Erythroblast (primary cell): ENCODE data around the gene CTNND2.

ENCODE experiments used
- GATA1 ChIP-seq: IDR thresholded peaks from 2 replicates; pipeline ENCODE4 v1.6.1; 2011; ENCODE audit warnings: low read depth, mild to moderate bottlenecking, control low read depth, low read length, moderate library complexity
- POLR2A ChIP-seq: IDR thresholded peaks from 2 replicates; pipeline ENCODE4 v1.6.1; 2011; ENCODE audit warnings: mild to moderate bottlenecking, low read length

DNA sequence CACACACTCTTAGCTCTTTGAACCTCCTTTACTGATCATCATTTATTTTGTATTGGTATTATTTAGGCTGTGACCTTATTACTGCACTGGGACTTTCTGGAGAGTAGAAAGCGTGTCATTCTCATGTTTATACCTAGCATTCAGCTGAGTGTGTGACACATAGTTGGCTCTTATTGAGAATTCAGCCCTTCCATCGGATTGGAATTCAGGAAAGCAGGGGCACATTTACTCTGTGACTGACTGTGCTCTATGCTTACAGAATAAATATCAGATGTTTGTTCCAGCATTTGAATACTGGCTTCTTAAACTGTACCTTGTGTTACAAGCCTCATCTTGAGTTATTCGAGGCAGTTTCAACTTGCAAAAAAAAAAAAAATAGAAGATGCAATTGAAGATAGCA lies 782.4 kb downstream of the CTNND2 start:
- TF ChIP-seq GATA1: no peak
- no peak for TF ChIP-seq POLR2A
